Omental fat pad (tissue), 4 donors: ENCODE data around the gene UCN. TPM values are rescaled to one million over a fixed set of nuclear protein-coding genes. Genes with fewer than 3 reads are reported as not detected.
"Not testable (repeated sequence)": the region's sequence is repeated elsewhere in the genome, so short reads cannot be mapped to it uniquely, and the experiment has no call there.

Experiments
- ATAC-seq: fragments of 150-250 bp; one replicate; pipeline ENCODE4 v1.9.1; 2016; ENCODE audit warnings: mild to moderate bottlenecking, moderate library complexity; ENCODE audit not compliant: low FRiP score
- DNase-seq: peaks from one replicate; pipeline ENCODE4 v3.0.0-alpha.2; 2019; ENCODE audit warnings: low spot score
- CTCF ChIP-seq, 3 donors: fragments of 450-650 bp; IDR thresholded peaks; one replicate each; pipeline ENCODE4 v1.5.1; 2016 to 2017; ENCODE audit warnings: antibody characterized with exemption in 3 of 3, mild to moderate bottlenecking in 3 of 3, moderate library complexity in 2 of 3
- total RNA-seq, 4 donors: library from RNA; depleted of rRNA; stranded (reverse); fragments of >200 nt; gene quantifications; one replicate each; pipeline ENCODE4 v1.1.0, GENCODE V29; 2016

The UCN gene
- total RNA-seq, 4 donors from 2014 or later: 1.4 to 4.9 (median 2.3) TPM

- no peak for ATAC-seq
- no peak for TF ChIP-seq CTCF (IDR thresholded peaks at IDR 0.05)
- no peak for DNase-seq
Measured at GRCh38 chr2:27275211-27276150, 32.8 kb downstream of the UCN start, which contains the start of gene DNAJC5G. Gene DNAJC5G (plus strand): TSS chr2:27275433. CDS start chr2:27276729, 1,296 bp downstream.

DNA sequence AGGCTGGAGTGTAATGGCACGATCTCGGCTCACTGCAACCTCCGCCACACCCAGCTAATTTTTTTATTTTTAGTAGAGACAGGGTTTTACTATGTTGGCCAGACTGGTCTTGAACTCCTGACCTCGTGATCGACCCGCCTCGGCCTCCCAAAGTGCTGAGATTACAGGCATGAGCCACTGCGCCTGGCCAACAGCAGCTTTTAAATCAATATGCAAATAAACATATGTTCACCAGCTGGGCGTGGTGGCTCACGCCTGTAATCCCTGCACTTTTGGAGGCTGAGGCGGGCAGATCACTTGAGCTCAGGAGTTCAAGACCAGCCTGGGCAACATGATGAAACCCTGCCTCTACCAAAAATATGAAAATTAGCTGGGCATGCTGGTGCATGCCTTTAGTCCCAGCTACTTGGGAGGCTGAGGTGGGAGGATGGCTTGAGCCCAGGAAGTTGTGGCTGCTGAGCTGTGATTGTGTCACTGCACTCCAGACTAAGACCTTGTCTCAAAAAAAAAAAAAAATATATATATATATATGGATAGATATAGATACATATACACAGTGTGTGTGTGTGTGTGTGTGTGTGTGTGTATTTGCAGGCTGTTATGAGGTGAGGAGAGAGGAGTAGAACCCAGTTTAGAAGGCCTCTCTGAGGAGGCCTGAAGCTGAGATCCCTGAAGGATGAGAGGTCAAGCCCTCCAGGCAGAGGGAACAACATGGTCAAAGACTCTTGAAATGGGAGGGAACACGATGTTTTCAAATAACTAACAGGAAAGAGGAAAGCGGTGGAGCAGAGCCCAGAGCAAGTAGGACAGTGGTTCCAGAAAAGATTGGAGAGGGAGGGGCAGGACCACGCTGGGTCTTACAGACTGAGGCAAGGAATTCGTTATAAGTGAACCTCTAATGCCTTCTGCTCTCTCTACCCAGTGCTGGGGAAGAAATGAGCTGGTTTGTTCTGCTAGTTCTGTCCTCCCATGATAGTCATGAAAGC is 35.4 kb downstream of the UCN start:
- not testable (repeated sequence) for DNase-seq, ATAC-seq

DNA sequence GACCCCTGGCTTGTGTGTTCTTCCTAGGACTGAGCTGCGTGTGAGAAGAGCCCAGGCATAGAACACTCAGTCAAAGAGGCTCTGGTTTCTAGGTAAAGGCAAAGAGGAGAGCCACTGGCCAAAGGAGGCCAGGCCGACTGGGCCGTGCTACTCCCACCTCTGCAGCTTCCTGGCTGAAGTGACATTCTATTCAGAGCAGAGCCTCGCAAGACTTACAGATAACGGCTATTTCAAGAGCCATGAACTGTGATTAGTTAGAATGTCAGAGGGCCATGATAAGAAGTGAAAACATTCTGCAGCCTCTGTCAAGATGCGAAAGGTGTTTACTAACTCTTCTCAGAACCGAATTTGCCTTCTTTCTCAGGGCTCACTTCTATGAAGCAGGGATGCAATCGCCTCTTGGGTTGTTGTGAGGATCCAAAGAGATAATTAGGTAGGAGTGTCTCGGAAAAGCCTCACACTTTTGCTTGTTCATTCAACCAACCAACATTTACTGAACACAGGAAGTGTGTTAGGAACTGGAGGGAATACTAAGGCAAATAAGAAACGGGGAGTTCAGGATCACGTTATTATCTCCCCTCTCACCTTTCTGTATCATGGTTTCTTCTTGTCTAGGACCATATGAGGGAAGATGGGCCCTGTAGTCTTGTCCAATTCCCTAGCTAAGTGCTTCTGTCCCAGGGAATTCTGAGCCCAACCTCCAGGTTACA is 36.5 kb downstream of the UCN start:
- ATAC-seq: no peak
- DNase-seq: no peak
- TF ChIP-seq CTCF (IDR thresholded peaks at IDR 0.05): no peak

DNA sequence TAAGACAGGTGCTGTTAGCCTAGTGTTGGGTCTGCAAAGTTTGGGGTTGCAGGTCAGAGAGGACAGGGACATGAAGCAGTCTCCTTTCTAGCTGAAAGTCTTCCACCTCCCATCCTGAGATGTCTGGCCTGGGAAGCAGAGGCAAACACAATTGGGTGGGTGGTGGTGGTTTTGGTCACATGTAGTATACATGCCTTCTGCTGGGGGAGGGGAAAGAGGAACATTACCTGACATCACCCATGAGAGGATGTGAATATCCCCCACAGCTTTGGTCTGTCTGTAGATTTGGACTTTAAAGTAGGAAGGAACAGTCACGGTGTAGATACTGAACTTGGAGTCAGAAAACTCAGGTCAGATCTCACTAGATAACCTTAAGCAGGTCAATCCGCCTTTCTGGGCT is 37.6 kb downstream of the UCN start:
- no peak for DNase-seq

GRCh38 chr2:27270131-27270530 is 38.1 kb downstream of the UCN start:
- ATAC-seq: no peak
- no peak for TF ChIP-seq CTCF (IDR thresholded peaks at IDR 0.05)
- DNase-seq: no peak

More for the DNA sequence above, 37.6 kb downstream of the UCN start:
- no peak for TF ChIP-seq CTCF (IDR thresholded peaks at IDR 0.05)
- no peak for ATAC-seq

- DNase-seq: not testable (repeated sequence)
Measured at GRCh38 chr2:27268296-27268695, 39.9 kb downstream of the UCN start.

GRCh38 chr2:27265536-27265870 is 42.7 kb downstream of the UCN start:
- no peak for ATAC-seq
- TF ChIP-seq CTCF (IDR thresholded peaks at IDR 0.05): no peak
- DNase-seq: no peak

More at GRCh38 chr2:27268296-27268695, 39.9 kb downstream of the UCN start:
- ATAC-seq: not testable (repeated sequence)
